Endometrium (tissue), 2 donors: Measurements from ENCODE around the gene NCF2.

Experiments used
- FAIRE-seq: peaks from 2 replicates; lab custom pipeline; 2012; peaks lifted over from hg19 to GRCh38; lab: Jason Lieb, UNC
- donor health status: control.
- donor health status: control.

NCF2 gene

DNA sequence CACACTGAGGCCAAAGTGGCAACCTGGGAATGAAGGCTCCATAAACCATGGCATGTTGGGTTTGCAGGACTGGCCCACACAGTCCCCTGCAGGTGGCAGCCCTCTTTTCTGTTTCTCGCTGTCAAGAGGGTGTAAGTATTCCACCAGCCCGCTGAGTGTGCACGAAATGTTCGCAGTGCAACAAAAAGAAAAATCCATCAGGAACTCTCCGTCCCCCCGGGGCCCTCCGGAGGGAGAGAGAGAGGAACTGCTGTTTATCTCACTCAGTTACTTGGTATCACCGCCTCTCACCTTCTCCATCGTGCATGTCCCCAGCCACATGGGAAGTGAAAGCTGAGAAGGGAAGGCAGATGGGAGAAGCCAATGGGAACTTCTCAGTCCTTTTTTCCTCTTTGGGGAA is 38.3 kb downstream of the NCF2 start:
- no peak for FAIRE-seq

DNA sequence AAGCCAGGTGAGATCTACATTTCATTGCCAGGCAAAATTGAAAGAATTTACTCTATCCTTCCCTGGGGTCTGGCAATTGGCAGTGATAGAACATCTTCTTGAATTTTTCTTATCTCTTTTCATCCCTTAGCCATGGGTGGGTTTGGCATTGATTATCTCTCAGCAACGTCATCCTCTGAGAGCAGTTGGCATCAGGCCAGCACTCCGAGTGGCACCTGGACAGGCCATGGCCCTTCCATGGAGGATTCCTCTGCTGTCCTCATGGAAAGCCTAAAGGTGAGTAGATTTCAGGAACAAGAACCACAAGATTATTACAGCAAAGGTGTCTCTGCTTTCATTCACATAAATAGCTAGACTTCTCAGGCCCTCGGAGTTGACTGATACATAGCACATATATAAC is 39.3 kb downstream of the NCF2 start:
- no peak for FAIRE-seq

DNA sequence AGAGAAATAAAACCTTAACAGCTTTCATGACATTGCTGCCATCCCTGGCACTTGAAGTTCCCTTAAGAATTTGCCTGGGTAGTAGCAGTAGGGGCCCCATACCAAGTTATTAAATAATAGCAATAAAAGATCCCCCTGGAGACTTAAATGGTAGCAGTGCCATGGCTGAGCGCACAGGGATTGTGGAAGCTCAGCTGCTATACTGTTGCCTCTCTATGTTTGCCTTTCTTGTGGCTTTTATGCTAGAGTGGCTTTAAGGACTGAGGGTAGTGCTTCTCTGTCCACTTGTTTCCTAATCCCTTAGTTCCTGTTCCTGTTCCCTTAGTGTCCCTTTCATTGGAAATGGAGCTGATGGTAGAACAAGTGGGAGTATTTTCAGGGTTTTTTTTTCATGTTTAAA is 42.1 kb downstream of the NCF2 start:
- no peak for FAIRE-seq

DNA sequence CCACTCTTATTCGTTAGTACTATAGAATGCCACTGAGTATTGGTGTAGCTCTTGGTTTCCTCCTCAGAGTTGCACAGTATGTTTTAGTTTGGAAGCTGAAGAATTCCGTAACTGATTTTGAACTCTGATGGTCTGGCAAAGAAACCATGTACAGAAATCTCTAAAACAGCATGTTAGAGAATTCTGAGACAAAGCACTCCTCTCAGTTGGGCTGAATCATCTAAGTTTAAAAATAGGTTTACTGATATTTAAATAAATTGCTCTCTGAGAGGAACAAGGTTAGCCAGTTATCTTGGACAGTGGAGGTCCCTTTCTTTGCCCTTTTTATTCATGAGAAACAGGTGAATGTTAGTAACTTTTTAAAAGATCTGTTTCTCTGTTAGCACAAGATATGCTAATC is 43.8 kb downstream of the NCF2 start:
- no peak for FAIRE-seq

- FAIRE-seq: no peak
These were observed 45.5 kb downstream of the NCF2 start for GRCh38 chr1:183544598-183545297.

GRCh38 chr1:183543619-183544204 is 46.5 kb downstream of the NCF2 start:
- FAIRE-seq: no peak

DNA sequence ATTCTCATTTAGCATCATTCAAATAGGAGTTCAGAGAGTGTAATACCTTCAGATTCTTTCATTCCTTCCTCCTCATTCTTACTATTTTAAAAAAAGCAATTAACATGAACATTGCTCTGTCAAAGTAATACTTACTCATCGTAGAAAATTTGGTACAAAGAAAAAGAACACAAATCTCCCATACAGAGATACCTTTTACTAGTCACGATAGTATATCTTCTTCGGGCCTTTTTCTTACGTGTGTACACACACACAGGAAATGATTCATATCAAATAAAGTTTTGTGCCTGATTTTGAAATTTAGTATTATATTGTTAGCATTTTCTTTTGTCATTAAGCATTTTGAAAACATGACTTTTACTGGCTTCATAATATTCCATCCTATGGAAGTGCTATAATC is 52.9 kb downstream of the NCF2 start:
- FAIRE-seq: no peak

DNA sequence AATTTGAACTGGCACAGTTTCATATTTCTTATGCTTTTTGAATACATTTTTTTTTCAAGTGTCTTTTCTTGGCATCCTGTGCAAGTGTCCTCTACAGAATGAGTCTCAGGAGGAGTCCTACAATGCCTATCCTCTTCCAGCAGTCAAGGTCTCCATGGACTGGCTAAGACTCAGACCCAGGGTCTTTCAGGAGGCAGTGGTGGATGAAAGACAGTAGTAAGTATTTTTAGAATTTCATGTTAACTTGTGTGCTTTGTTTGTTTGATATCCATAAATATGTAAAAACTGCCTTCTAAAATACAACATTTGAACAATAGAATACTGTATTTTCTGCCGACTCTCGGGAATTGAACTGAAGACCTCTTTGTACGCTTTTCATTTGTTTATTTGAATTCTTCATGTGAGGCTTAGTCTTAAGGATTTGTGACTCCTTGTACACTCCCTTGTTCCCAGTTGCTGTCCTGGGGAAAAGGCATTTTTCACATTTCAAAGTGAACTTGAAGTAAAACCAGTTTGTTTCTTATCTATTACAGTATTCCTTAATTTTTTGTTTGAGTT is 56.6 kb downstream of the NCF2 start:
- FAIRE-seq: no peak

- FAIRE-seq: no peak
These were observed 61.7 kb downstream of the NCF2 start for GRCh38 chr1:183528577-183528976.

DNA sequence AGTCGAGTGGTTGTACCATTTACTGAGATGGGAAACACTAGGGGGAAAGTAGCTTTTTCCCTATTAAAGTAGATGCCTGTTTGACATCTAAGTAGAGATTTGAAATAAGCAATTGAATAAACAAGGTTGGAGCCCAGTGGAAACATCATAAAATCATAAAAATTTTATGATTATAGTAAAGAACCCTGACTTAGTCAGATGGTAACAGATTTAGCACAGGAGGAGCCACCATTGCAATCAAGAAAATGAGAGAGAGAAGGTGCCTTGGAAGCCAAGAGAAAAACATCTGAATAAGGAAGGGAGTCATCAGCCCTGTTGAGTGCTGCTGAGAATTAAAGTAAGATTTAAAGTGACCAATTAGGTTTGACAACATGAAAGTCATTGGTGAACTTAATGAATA is 68.2 kb downstream of the NCF2 start:
- FAIRE-seq: no peak

GRCh38 chr1:183520379-183520778 is 69.9 kb downstream of the NCF2 start:
- FAIRE-seq: no peak

DNA sequence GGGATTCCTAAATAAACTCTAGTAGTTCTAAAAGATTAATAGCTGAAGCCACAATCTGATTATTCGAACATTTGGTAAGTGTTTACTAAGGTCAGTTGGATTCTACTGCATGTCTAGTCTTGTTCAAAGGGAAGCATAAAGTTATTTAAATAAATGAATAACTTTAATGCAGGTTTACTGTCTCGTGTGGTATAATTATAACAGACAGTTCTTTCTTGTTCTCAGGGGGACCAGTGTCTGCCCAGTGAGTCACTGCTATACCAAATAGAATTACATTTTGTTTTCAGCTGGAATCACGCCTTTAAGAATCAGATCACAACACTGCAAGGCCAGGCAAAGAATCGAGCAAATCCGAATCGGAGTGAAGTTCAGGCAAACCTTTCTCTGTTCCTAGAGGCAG is 72.9 kb downstream of the NCF2 start:
- FAIRE-seq: no peak

- no peak for FAIRE-seq
These were observed 73.5 kb downstream of the NCF2 start for GRCh38 chr1:183516725-183517124.

GRCh38 chr1:183515002-183515689 is 75.1 kb downstream of the NCF2 start:
- no peak for FAIRE-seq

DNA sequence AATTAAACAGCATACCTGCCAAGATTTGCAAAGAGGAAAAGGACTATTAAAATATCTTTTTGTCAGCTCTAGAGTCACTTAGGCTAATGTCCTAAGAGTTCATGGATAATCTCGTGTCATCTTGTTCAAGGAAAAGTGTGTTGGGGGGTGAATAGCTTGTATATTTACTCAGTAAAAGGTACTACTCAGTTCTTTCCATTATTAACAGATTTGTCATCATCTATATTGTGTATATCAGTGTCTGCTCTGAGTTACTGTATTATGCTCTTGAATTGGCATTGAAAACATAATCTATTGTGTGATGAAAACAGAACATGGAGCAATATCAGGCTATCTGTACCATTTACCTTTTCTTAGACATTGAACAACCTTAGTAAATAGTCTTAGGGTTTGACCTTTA is 76.0 kb downstream of the NCF2 start:
- no peak for FAIRE-seq

GRCh38 chr1:183512450-183512849 is 77.8 kb downstream of the NCF2 start:
- no peak for FAIRE-seq

- peak; percentile 31 for FAIRE-seq
These were observed 81.6 kb downstream of the NCF2 start for GRCh38 chr1:183508694-183509093.

DNA sequence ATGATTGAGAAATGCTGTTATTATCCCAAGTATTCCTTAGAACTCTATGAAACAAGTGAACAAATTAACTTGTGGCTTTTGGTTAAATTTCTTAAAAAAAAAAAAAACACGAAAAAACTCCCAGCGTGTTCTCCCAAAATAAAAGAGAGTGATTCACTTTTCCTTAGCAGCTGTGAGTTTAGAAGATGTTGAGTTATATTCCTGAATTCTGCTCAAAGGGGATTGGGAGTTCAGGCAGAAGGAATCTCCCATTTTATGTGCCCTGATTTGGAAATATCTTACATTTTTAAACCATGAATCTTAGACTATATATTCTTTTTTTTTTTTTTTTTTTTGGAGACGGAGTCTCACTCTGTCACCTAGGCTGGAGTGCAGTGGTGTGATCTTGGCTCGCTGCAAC is 83.7 kb downstream of the NCF2 start:
- FAIRE-seq: no peak
